GM12891 (cell line): ENCODE results near the gene ANKS1A.

Source experiments
- DNase-seq: peaks from one replicate; pipeline ENCODE4 v3.0.0; 2011; ENCODE audit warnings: low spot score; ENCODE audit not compliant: insufficient read length
- FAIRE-seq: peaks from 2 replicates; lab custom pipeline; 2011; peaks lifted over from hg19 to GRCh38; lab: Jason Lieb, UNC
- PAX5 ChIP-seq: IDR thresholded peaks from 2 replicates; pipeline ENCODE4 v1.6.1; 2011; ENCODE audit warnings: low read length, moderate library complexity, mild to moderate bottlenecking; ENCODE audit not compliant: insufficient read depth, severe bottlenecking
- POLR2A ChIP-seq: IDR thresholded peaks from 2 replicates; pipeline ENCODE4 v1.6.1; 2011; ENCODE audit warnings: low read depth, low read length, control low read depth
- POLR2AphosphoS5 ChIP-seq: IDR thresholded peaks from 2 replicates; pipeline ENCODE4 v1.6.1; 2011; ENCODE audit warnings: low read depth, low read length, control low read depth
- POU2F2 ChIP-seq: IDR thresholded peaks from 2 replicates; pipeline ENCODE4 v1.6.1; 2011; ENCODE audit warnings: low read depth, mild to moderate bottlenecking, control low read depth, low read length, moderate library complexity
- SPI1 ChIP-seq: IDR thresholded peaks from 2 replicates; pipeline ENCODE4 v1.6.1; 2011; ENCODE audit warnings: low read depth, low read length, control low read depth
- TAF1 ChIP-seq: IDR thresholded peaks from 2 replicates; pipeline ENCODE4 v1.6.1; 2011; ENCODE audit warnings: low read depth, low read length, control low read depth

The ANKS1A gene

GRCh38 chr6:35064757-35065440, 175.8 kb downstream of the ANKS1A start:
- FAIRE-seq, result no peak
- TF ChIP-seq TAF1, result no peak
- TF ChIP-seq SPI1, result no peak
- TF ChIP-seq POU2F2, result no peak
- no peak for TF ChIP-seq PAX5
- no peak for TF ChIP-seq POLR2A
- TF ChIP-seq POLR2AphosphoS5, result no peak
- DNase-seq, result no peak

GRCh38 chr6:35065441-35065800, 176.4 kb downstream of the ANKS1A start:
- no peak for FAIRE-seq
- DNase-seq, result no peak
- TF ChIP-seq TAF1 (no peak), PAX5 (no peak), SPI1 (no peak), POLR2AphosphoS5 (no peak), POLR2A (no peak), POU2F2 (no peak)

GRCh38 chr6:35065870-35066269, 176.8 kb downstream of the ANKS1A start:
- DNase-seq (no peak), FAIRE-seq (no peak)
- TF ChIP-seq SPI1 (no peak), PAX5 (no peak), POLR2A (no peak), POU2F2 (no peak), POLR2AphosphoS5 (no peak), TAF1 (no peak)

GRCh38 chr6:35067234-35067633, 178.2 kb downstream of the ANKS1A start:
- FAIRE-seq, result no peak
- DNase-seq, result no peak
- TF ChIP-seq PAX5, result no peak
- TF ChIP-seq POU2F2, result no peak
- TF ChIP-seq POLR2A, result no peak
- no peak for TF ChIP-seq SPI1
- TF ChIP-seq TAF1, result no peak
- TF ChIP-seq POLR2AphosphoS5, result no peak

GRCh38 chr6:35068206-35068605, 179.2 kb downstream of the ANKS1A start:
- FAIRE-seq (no peak), DNase-seq (no peak)
- TF ChIP-seq SPI1, result no peak
- TF ChIP-seq TAF1, result no peak
- no peak for TF ChIP-seq POLR2AphosphoS5
- no peak for TF ChIP-seq POU2F2
- TF ChIP-seq PAX5, result no peak
- no peak for TF ChIP-seq POLR2A

GRCh38 chr6:35068644-35069043, 179.6 kb downstream of the ANKS1A start:
- FAIRE-seq (no peak), DNase-seq (no peak)

GRCh38 chr6:35069262-35069661, 180.2 kb downstream of the ANKS1A start:
- no peak for FAIRE-seq
- TF ChIP-seq TAF1 (no peak), POU2F2 (no peak), POLR2A (no peak), PAX5 (no peak), POLR2AphosphoS5 (no peak), SPI1 (no peak)
- DNase-seq, result no peak

More at GRCh38 chr6:35068644-35069043, 179.6 kb downstream of the ANKS1A start:
- TF ChIP-seq SPI1 (no peak), POLR2A (no peak), TAF1 (no peak), POU2F2 (no peak), POLR2AphosphoS5 (no peak), PAX5 (no peak)

- TF ChIP-seq POLR2AphosphoS5 (no peak), SPI1 (no peak), PAX5 (no peak), TAF1 (no peak), POLR2A (no peak), POU2F2 (no peak)
- no peak for DNase-seq
- no peak for FAIRE-seq
Observed at GRCh38 chr6:35070111-35070510, 181.1 kb downstream of the ANKS1A start.

- FAIRE-seq, result no peak
- TF ChIP-seq TAF1 (no peak), SPI1 (no peak), POU2F2 (no peak), PAX5 (no peak)
- DNase-seq, result no peak
Observed at GRCh38 chr6:35071347-35071994, 182.4 kb downstream of the ANKS1A start.
